Measurements from ENCODE around the gene TM7SF2. TPM values are rescaled to one million over a fixed set of nuclear protein-coding genes. Genes with fewer than 3 reads are reported as not detected.

TM7SF2 gene
- total RNA-seq, 4 donors from 2014 or later: 13.6 to 93.0 (median 41.5) TPM

GRCh38 chr11:65066805-65067291 lies 44.8 kb upstream of the TM7SF2 start:
- no peak for DNase-seq (ENCODE audit: low spot score in 2 of 2)
- no peak overlapping the region for H3K4me3 ChIP-seq
- WGBS, 2 donors: 48 to 54% methylated on average over 3 to 4 of the region's 4 CpGs
- no peaks in the 10 kb centered on the region for H3K4me1 ChIP-seq
- H3K27me3 ChIP-seq: no peaks in the 10 kb centered on the region
- H3K36me3 ChIP-seq: no peaks in the 10 kb centered on the region
- no peak overlapping the region for H3K27ac ChIP-seq
- TF ChIP-seq EP300 (IDR thresholded peaks at IDR 0.05) (no peak), POLR2A (IDR thresholded peaks at IDR 0.05) (no peak), CTCF (IDR thresholded peaks at IDR 0.05) (no peak)
- no peaks in the 10 kb centered on the region for H3K9me3 ChIP-seq

DNA sequence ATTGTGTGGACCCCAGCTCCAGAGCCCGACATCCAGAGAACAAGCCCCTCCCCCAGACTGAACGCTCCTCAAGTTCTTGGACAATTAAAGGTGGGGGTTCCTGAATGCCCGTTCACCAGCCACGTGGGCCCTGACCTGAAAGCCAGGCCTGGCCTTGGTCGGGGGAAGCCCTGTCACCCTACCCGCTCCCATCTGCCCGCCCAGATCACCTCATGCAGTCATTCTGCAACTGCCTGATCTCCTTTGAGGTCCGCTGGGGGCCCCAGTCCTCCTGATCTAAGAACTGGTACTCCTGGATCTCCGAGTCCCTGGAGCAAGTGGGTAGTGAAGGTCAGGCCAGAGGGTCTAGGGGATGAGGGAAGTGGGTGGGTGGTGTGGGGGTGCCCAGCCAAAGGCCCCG lies 44.2 kb upstream of the TM7SF2 start:
- no peak for DNase-seq (ENCODE audit: low spot score in 2 of 2)
- TF ChIP-seq CTCF (IDR thresholded peaks at IDR 0.05) (no peak), POLR2A (IDR thresholded peaks at IDR 0.05) (no peak), EP300 (IDR thresholded peaks at IDR 0.05) (no peak)
- Histone ChIP-seq H3K4me3 (no peak overlapping the region), H3K9me3 (no peaks in the 10 kb centered on the region), H3K36me3 (no peaks in the 10 kb centered on the region), H3K27ac (no peak overlapping the region), H3K4me1 (no peaks in the 10 kb centered on the region), H3K27me3 (no peaks in the 10 kb centered on the region)
- WGBS, 2 donors: 71 to 76% methylated on average over 8 to 9 of the region's 10 CpGs

- WGBS, 2 donors: 64 to 68% methylated on average over 9 of the region's 9 CpGs
- no peaks in the 10 kb centered on the region for H3K4me1 ChIP-seq
- DNase-seq (ENCODE audit: low spot score in 2 of 2): no peak
- no peaks in the 10 kb centered on the region for H3K9me3 ChIP-seq
- no peaks in the 10 kb centered on the region for H3K36me3 ChIP-seq
- TF ChIP-seq CTCF (IDR thresholded peaks at IDR 0.05) (no peak), EP300 (IDR thresholded peaks at IDR 0.05) (no peak), POLR2A (IDR thresholded peaks at IDR 0.05) (no peak)
- H3K27me3 ChIP-seq: no peaks in the 10 kb centered on the region
- no peak overlapping the region for H3K4me3 ChIP-seq
- no peak overlapping the region for H3K27ac ChIP-seq
Measured at GRCh38 chr11:65069217-65069616, 42.5 kb upstream of the TM7SF2 start.

- H3K4me3 ChIP-seq: no peak overlapping the region
- no peak overlapping the region for H3K27ac ChIP-seq
- H3K36me3 ChIP-seq: no peaks in the 10 kb centered on the region
- H3K27me3 ChIP-seq: no peaks in the 10 kb centered on the region
- no peaks in the 10 kb centered on the region for H3K9me3 ChIP-seq
- WGBS, 2 donors: 42 to 67% methylated on average over 2 to 4 of the region's 4 CpGs
- TF ChIP-seq POLR2A (IDR thresholded peaks at IDR 0.05) (no peak), CTCF (IDR thresholded peaks at IDR 0.05) (no peak), EP300 (IDR thresholded peaks at IDR 0.05) (no peak)
- H3K4me1 ChIP-seq: no peaks in the 10 kb centered on the region
- DNase-seq (ENCODE audit: low spot score in 2 of 2): no peak
Measured at GRCh38 chr11:65071907-65072630, 39.6 kb upstream of the TM7SF2 start.

DNA sequence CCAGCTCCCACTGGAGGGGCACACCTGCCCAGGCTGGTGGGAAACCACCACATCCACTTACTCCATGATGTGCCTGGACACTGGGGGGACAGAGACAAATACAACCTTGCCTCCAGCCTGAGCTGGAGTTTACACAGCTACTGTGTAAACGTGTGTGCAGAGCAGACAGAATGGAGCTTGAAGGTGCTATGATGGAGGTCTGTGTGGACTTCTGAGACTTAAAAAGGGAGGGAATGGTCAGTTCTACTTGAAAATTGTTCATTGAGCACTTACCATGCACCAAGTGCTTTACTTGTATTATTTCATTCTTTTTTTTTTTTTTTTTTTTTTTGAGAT lies 39.1 kb upstream of the TM7SF2 start:
- no peak for DNase-seq (ENCODE audit: low spot score in 2 of 2)
- Histone ChIP-seq H3K27ac (no peak overlapping the region), H3K4me1 (no peaks in the 10 kb centered on the region), H3K9me3 (no peaks in the 10 kb centered on the region), H3K36me3 (no peaks in the 10 kb centered on the region), H3K4me3 (no peak overlapping the region), H3K27me3 (no peaks in the 10 kb centered on the region)
- TF ChIP-seq EP300 (IDR thresholded peaks at IDR 0.05) (no peak), CTCF (IDR thresholded peaks at IDR 0.05) (no peak), POLR2A (IDR thresholded peaks at IDR 0.05) (no peak)
- 64 to 75% methylated on average over 1 of the region's 1 CpG for WGBS, 2 donors
